ENCODE measurements around the gene DUSP3. TPM values are rescaled to one million over a fixed set of nuclear protein-coding genes. Genes with fewer than 3 reads are reported as not detected.

Gene DUSP3
- total RNA-seq, 1 experiment from 2014 or later = 80.3 TPM

GRCh38 chr17:43791589-43791988 is 12.8 kb upstream of the DUSP3 start:
- peak; percentile 40 for DNase-seq
- no peak overlapping the region for H3K4me3 Mint-ChIP-seq (ENCODE audit: low read depth, unreplicated experiment)
- peaks cover 30% of the 10 kb centered on the region for H3K27me3 Mint-ChIP-seq (ENCODE audit: unreplicated experiment)
- no peak for TF ChIP-seq CTCF (IDR thresholded peaks at IDR 0.05; ENCODE audit: unreplicated experiment)
- H3K27ac Mint-ChIP-seq (ENCODE audit: unreplicated experiment) = no peak overlapping the region
- CTCF ChIA-PET = interaction anchor here (0.6 to 2.0 kb wide), 2 partner anchors 54 to 264 kb away, joined by 3 to 10 read pairs; no protein-coding TSS in a partner anchor
- H3K4me1 Mint-ChIP-seq (ENCODE audit: low read depth, unreplicated experiment) = peaks cover 12% of the 10 kb centered on the region
- BruUV-seq (replicated peaks) = no TSS peak
- intact Hi-C loops (cut with micrococcal nuclease; ENCODE audit: unreplicated experiment) = no loop called here
- H3K9me3 Mint-ChIP-seq (ENCODE audit: low read depth, unreplicated experiment) = peaks cover 2% of the 10 kb centered on the region
- no peaks in the 10 kb centered on the region for H3K36me3 Mint-ChIP-seq (ENCODE audit: insufficient read depth, unreplicated experiment)

GRCh38 chr17:43790311-43790940 is 11.6 kb upstream of the DUSP3 start:
- Mint-ChIP-seq H3K4me1 (ENCODE audit: low read depth, unreplicated experiment) (peaks cover 12% of the 10 kb centered on the region), H3K4me3 (ENCODE audit: low read depth, unreplicated experiment) (no peak overlapping the region), H3K27me3 (ENCODE audit: unreplicated experiment) (peaks cover 19% of the 10 kb centered on the region), H3K9me3 (ENCODE audit: low read depth, unreplicated experiment) (peaks cover 2% of the 10 kb centered on the region), H3K36me3 (ENCODE audit: insufficient read depth, unreplicated experiment) (no peaks in the 10 kb centered on the region), H3K27ac (ENCODE audit: unreplicated experiment) (no peak overlapping the region)
- no TSS peak for BruUV-seq (replicated peaks)
- CTCF ChIA-PET = interaction anchor here (0.6 to 2.0 kb wide), 2 partner anchors 56 to 526 kb away, joined by 3 to 10 read pairs; no protein-coding TSS in a partner anchor
- TF ChIP-seq CTCF (IDR thresholded peaks at IDR 0.05; ENCODE audit: unreplicated experiment) = no peak
- no peak for DNase-seq
- intact Hi-C loops (cut with micrococcal nuclease; ENCODE audit: unreplicated experiment) = no loop called here

GRCh38 chr17:43789482-43789881 is 10.7 kb upstream of the DUSP3 start:
- CTCF ChIA-PET = interaction anchor here (0.7 to 2.0 kb wide), 2 partner anchors 57 to 390 kb away, joined by 4 to 10 read pairs; no protein-coding TSS in a partner anchor
- TF ChIP-seq CTCF (IDR thresholded peaks at IDR 0.05; ENCODE audit: unreplicated experiment) = no peak
- no peak for DNase-seq
- Mint-ChIP-seq H3K27ac (ENCODE audit: unreplicated experiment) (no peak overlapping the region), H3K4me3 (ENCODE audit: low read depth, unreplicated experiment) (no peak overlapping the region), H3K4me1 (ENCODE audit: low read depth, unreplicated experiment) (peaks cover 12% of the 10 kb centered on the region), H3K27me3 (ENCODE audit: unreplicated experiment) (peaks cover 19% of the 10 kb centered on the region), H3K9me3 (ENCODE audit: low read depth, unreplicated experiment) (peaks cover 4% of the 10 kb centered on the region), H3K36me3 (ENCODE audit: insufficient read depth, unreplicated experiment) (no peaks in the 10 kb centered on the region)
- intact Hi-C loops (cut with micrococcal nuclease; ENCODE audit: unreplicated experiment) = loop anchor here (5.0 kb wide), 1 partner anchor 58 kb away; the partner anchor contains the start of gene CD300LG
- no TSS peak for BruUV-seq (replicated peaks)

- CTCF ChIA-PET = interaction anchor here (0.7 kb wide), 1 partner anchor 205 kb away, joined by 3 read pairs; no protein-coding TSS in a partner anchor
- intact Hi-C loops (cut with micrococcal nuclease; ENCODE audit: unreplicated experiment) = loop anchor here (5.0 kb wide), 1 partner anchor 59 kb away; the partner anchor contains the start of gene CD300LG
- Mint-ChIP-seq H3K4me1 (ENCODE audit: low read depth, unreplicated experiment) (peaks cover 12% of the 10 kb centered on the region), H3K27ac (ENCODE audit: unreplicated experiment) (no peak overlapping the region), H3K27me3 (ENCODE audit: unreplicated experiment) (peaks cover 20% of the 10 kb centered on the region), H3K9me3 (ENCODE audit: low read depth, unreplicated experiment) (peaks cover 4% of the 10 kb centered on the region), H3K4me3 (ENCODE audit: low read depth, unreplicated experiment) (no peak overlapping the region), H3K36me3 (ENCODE audit: insufficient read depth, unreplicated experiment) (no peaks in the 10 kb centered on the region)
- TF ChIP-seq CTCF (IDR thresholded peaks at IDR 0.05; ENCODE audit: unreplicated experiment) = no peak
- no TSS peak for BruUV-seq (replicated peaks)
- no peak for DNase-seq
Observed at GRCh38 chr17:43788540-43788939, 9.8 kb upstream of the DUSP3 start.
